Measurements from ENCODE around the gene EBF3.

Gene EBF3

GRCh38 chr10:129945941-129946760 lies 17.9 kb downstream of the EBF3 start:
- DNase-seq, result no peak
- Mint-ChIP-seq H3K27ac (no peak overlapping the region), H3K9me3 (no peaks in the 10 kb centered on the region), H3K4me1 (ENCODE audit: low read depth) (no peaks in the 10 kb centered on the region), H3K4me3 (no peak overlapping the region), H3K27me3 (peaks cover 52% of the 10 kb centered on the region), H3K36me3 (ENCODE audit: low read depth) (no peaks in the 10 kb centered on the region)

DNA sequence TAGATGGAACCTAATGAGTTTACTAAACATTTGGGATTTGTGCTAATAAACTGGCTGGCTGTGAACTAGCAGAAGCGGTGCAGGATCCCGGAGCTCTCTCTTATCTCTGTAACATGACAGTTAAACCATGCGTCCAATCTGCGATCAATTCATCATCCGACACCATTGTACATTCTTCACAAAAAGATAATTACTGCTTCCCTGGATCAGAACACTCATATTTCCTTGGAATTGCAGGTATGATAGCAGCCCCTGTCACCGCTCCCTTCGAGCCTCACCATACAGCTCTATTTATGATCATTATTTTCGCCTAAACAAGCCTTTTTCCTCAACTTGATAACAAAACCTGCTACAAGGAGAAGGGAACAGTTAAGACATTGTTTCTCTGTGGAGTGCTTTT lies 18.5 kb downstream of the EBF3 start:
- Mint-ChIP-seq H3K36me3 (ENCODE audit: low read depth) (no peaks in the 10 kb centered on the region), H3K27me3 (peaks cover 53% of the 10 kb centered on the region), H3K27ac (no peak overlapping the region), H3K9me3 (no peaks in the 10 kb centered on the region), H3K4me3 (no peak overlapping the region), H3K4me1 (ENCODE audit: low read depth) (no peaks in the 10 kb centered on the region)
- no peak for DNase-seq

- no peaks in the 10 kb centered on the region for H3K4me1 Mint-ChIP-seq (ENCODE audit: low read depth)
- peaks cover 51% of the 10 kb centered on the region for H3K27me3 Mint-ChIP-seq
- no peaks in the 10 kb centered on the region for H3K36me3 Mint-ChIP-seq (ENCODE audit: low read depth)
- H3K4me3 Mint-ChIP-seq, result no peak overlapping the region
- no peaks in the 10 kb centered on the region for H3K9me3 Mint-ChIP-seq
- no peak overlapping the region for H3K27ac Mint-ChIP-seq
- DNase-seq, result no peak
Measured at GRCh38 chr10:129945064-129945463, 19.0 kb downstream of the EBF3 start.

DNA sequence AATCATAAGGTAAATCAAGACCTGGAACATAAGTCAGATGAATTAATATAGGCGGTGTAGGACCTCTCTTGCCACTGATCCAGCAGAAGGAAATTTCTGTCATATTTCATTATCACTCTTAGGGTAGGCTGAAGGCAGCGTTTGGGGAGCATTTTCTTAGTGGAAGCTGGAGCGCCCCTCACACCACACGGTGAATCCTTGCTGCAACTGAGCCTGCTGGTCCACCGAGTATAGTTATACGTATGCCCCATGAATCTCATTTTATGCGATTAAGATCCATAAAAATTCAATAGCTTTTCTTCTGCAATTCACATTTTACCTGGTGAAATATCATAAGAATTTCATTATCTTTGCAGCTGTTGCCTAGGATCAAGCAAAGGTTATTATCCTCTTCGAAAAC lies 19.6 kb downstream of the EBF3 start:
- no peaks in the 10 kb centered on the region for H3K36me3 Mint-ChIP-seq (ENCODE audit: low read depth)
- DNase-seq, result no peak
- no peak overlapping the region for H3K27ac Mint-ChIP-seq
- H3K27me3 Mint-ChIP-seq, result peaks cover 49% of the 10 kb centered on the region
- H3K4me3 Mint-ChIP-seq, result no peak overlapping the region
- H3K9me3 Mint-ChIP-seq, result no peaks in the 10 kb centered on the region
- no peaks in the 10 kb centered on the region for H3K4me1 Mint-ChIP-seq (ENCODE audit: low read depth)

DNA sequence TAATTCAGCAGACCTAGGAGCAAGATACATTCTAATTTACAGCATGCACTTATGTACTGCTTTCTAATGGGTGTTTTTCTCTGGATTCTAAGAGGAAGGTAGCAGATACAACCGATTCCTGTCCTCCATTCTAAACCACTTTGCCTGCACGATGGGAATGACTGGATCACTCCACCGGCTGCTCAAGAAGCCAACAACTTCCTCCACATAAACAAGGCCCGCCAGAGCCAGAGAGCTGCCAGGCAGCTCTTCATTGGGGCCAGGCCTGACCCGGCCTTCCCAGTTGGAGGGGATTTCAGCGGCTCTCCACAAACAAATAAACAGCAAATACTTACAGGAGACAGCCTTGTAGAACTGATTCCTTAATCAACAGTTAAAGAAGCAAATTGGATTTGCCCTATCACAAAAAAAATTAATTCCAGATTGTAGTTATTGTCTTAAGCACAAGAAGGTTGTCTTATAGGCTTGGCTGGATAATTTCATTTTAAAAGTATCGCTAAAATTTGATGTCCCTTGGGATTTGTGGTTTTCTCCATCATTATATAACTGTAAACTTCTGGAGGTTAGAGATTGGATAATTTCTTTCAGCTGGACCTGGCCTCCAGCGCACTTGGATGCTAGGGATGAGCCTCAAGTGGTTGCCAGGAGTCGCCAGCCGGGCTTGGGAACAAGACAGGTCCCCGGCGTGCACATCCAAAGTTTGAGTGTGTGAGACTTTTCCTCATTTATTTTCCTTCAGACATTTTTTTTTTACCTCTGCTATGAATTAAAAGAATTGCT lies 20.9 kb downstream of the EBF3 start:
- DNase-seq, result no peak
- H3K4me1 Mint-ChIP-seq (ENCODE audit: low read depth), result no peaks in the 10 kb centered on the region
- H3K4me3 Mint-ChIP-seq, result no peak overlapping the region
- no peak overlapping the region for H3K27ac Mint-ChIP-seq
- no peaks in the 10 kb centered on the region for H3K9me3 Mint-ChIP-seq
- H3K36me3 Mint-ChIP-seq (ENCODE audit: low read depth), result no peaks in the 10 kb centered on the region
- peaks cover 43% of the 10 kb centered on the region for H3K27me3 Mint-ChIP-seq

DNA sequence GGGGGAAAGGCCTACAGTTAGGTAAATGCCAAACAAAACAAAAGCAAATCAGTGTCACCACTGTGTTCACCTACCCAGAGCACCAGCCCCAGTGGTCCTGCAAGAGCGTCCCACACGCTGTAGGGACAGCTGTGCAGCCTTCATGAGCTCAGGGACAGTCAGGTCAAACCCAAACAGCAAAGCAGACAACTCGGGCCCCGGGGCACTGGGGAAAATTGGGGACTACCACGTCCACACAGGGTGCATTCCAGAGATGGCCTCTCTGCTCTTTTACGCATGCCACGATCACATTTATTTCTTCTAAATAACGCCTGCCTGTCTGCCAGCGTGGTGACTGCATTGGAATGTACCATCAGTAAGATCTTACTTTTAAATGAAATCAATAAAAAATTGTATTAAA lies 21.7 kb downstream of the EBF3 start:
- Mint-ChIP-seq H3K4me3 (no peak overlapping the region), H3K27me3 (peaks cover 43% of the 10 kb centered on the region), H3K4me1 (ENCODE audit: low read depth) (no peaks in the 10 kb centered on the region), H3K36me3 (ENCODE audit: low read depth) (no peaks in the 10 kb centered on the region), H3K9me3 (no peaks in the 10 kb centered on the region), H3K27ac (no peak overlapping the region)
- DNase-seq, result no peak

GRCh38 chr10:129942019-129942277 lies 22.1 kb downstream of the EBF3 start:
- Mint-ChIP-seq H3K4me1 (ENCODE audit: low read depth) (no peaks in the 10 kb centered on the region), H3K27ac (no peak overlapping the region), H3K9me3 (no peaks in the 10 kb centered on the region), H3K27me3 (peaks cover 43% of the 10 kb centered on the region), H3K36me3 (ENCODE audit: low read depth) (no peaks in the 10 kb centered on the region), H3K4me3 (no peak overlapping the region)
- DNase-seq, result no peak

GRCh38 chr10:129941199-129942018 lies 22.7 kb downstream of the EBF3 start:
- Mint-ChIP-seq H3K9me3 (no peaks in the 10 kb centered on the region), H3K36me3 (ENCODE audit: low read depth) (no peaks in the 10 kb centered on the region), H3K27me3 (peaks cover 39% of the 10 kb centered on the region), H3K4me1 (ENCODE audit: low read depth) (no peaks in the 10 kb centered on the region), H3K4me3 (no peak overlapping the region), H3K27ac (no peak overlapping the region)
- DNase-seq, result no peak

DNA sequence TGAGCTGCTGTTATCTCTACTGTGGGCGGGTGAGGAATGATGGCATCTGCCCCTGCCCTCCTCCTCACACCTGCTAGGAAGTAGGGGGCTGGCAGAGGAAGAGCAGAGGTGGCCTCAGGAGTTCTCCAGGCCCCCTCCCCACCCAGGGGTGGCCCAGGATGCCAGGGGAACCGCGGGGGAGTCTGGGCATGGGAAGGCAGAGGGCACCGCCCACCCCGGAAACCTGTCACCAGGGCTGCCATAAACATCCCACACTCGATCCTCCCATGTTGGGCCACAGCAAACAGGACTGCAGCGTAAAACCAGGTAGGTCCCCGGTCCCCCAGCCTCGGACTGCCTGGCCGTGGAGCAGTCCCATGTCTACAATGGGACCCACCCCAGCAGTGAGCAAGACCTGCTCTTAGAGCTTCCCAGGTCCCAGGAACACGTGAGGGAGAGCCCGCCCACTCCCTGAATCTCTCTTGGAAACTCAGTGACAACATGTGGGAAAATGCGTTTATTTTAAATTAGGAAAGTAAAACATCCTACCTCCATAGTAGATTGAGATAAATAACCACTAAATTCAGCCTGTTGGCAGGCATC lies 23.4 kb downstream of the EBF3 start:
- H3K4me1 Mint-ChIP-seq (ENCODE audit: low read depth), result no peaks in the 10 kb centered on the region
- H3K9me3 Mint-ChIP-seq, result no peaks in the 10 kb centered on the region
- no peak overlapping the region for H3K27ac Mint-ChIP-seq
- no peaks in the 10 kb centered on the region for H3K36me3 Mint-ChIP-seq (ENCODE audit: low read depth)
- H3K27me3 Mint-ChIP-seq, result peaks cover 33% of the 10 kb centered on the region
- no peak for DNase-seq
- no peak overlapping the region for H3K4me3 Mint-ChIP-seq

DNA sequence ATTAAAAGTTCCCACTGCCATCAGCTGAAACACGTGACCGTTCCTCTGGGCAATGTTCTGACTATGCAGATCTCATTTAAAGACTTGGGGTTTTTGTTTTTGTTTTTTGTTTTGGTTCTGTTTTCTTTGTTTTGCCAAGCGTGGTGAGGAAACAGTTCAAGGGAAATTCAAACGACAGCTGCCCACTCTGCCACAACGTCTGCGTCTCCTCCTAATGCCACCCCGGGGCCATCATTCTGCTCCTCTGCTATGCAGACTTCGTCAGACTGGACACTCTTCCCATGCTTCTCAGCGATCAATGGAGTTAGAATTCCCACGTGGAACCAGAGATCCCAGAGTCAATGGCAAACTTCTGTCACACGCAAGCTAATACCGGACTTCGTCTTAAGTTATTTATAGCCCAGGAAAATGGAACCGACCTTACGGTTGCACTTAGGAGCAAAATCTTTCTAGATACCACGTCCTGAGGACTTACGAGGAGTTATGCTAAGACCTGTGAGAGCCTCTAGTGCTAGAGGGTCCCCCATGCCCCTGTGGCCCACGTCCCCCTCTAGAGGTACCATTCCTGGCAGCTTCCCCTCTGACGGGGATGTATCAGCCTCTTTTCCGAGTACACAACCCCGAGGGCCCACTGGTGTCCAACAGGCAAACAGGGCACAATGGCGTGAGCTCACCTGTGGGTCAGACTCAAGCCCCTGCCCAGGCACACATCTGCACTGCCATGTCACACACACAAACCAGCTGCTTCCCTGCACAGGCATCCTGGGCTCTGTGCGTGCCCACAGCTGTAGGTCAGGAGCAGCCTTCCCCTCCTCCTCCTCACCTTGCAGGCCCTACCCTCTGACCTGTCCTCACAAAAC lies 24.4 kb downstream of the EBF3 start:
- H3K9me3 Mint-ChIP-seq, result no peaks in the 10 kb centered on the region
- no peak overlapping the region for H3K4me3 Mint-ChIP-seq
- peaks cover 30% of the 10 kb centered on the region for H3K27me3 Mint-ChIP-seq
- DNase-seq, result no peak
- no peaks in the 10 kb centered on the region for H3K36me3 Mint-ChIP-seq (ENCODE audit: low read depth)
- no peak overlapping the region for H3K27ac Mint-ChIP-seq
- no peaks in the 10 kb centered on the region for H3K4me1 Mint-ChIP-seq (ENCODE audit: low read depth)

GRCh38 chr10:129938460-129938859 lies 25.6 kb downstream of the EBF3 start:
- Mint-ChIP-seq H3K4me3 (no peak overlapping the region), H3K4me1 (ENCODE audit: low read depth) (no peaks in the 10 kb centered on the region), H3K9me3 (no peaks in the 10 kb centered on the region), H3K27me3 (peaks cover 30% of the 10 kb centered on the region), H3K27ac (no peak overlapping the region), H3K36me3 (ENCODE audit: low read depth) (no peaks in the 10 kb centered on the region)
- DNase-seq, result no peak

- H3K4me1 Mint-ChIP-seq (ENCODE audit: low read depth), result no peaks in the 10 kb centered on the region
- no peaks in the 10 kb centered on the region for H3K36me3 Mint-ChIP-seq (ENCODE audit: low read depth)
- H3K9me3 Mint-ChIP-seq, result no peaks in the 10 kb centered on the region
- no peak overlapping the region for H3K27ac Mint-ChIP-seq
- H3K4me3 Mint-ChIP-seq, result no peak overlapping the region
- peaks cover 24% of the 10 kb centered on the region for H3K27me3 Mint-ChIP-seq
- no peak for DNase-seq
Measured at GRCh38 chr10:129937351-129937751, 26.7 kb downstream of the EBF3 start.

GRCh38 chr10:129936923-129937300 lies 27.2 kb downstream of the EBF3 start:
- Mint-ChIP-seq H3K9me3 (no peaks in the 10 kb centered on the region), H3K4me3 (no peak overlapping the region), H3K27me3 (peaks cover 24% of the 10 kb centered on the region), H3K36me3 (ENCODE audit: low read depth) (no peaks in the 10 kb centered on the region), H3K4me1 (ENCODE audit: low read depth) (no peaks in the 10 kb centered on the region), H3K27ac (no peak overlapping the region)
- no peak for DNase-seq

Measured in activated T-cell treated with anti-CD3 and anti-CD28 coated beads, Interleukin-2, amount 50 U/mL, for 24 hours (primary cell).